Stimulated activated CD4-positive, alpha-beta T cell treated with anti-CD3 and anti-CD28 coated beads, Interleukin-15, amount 100 ng/mL, for 1 hour (primary cell): ENCODE data around the gene ZNF710.

Experiments
- DNase-seq, 2 donors: peaks; one replicate each; pipeline ENCODE4 v3.0.0-alpha.2; 2020; ENCODE audit warnings: low read depth in 1 of 2, low spot score in 1 of 2

The ZNF710 gene

GRCh38 chr15:90037961-90038631, 37.0 kb downstream of the ZNF710 start:
- no peak for DNase-seq

GRCh38 chr15:90038632-90039095, 37.5 kb downstream of the ZNF710 start:
- no peak for DNase-seq

- no peak for DNase-seq
Measured at GRCh38 chr15:90039996-90040395, 38.9 kb downstream of the ZNF710 start.

GRCh38 chr15:90040618-90041017, 39.5 kb downstream of the ZNF710 start:
- no peak for DNase-seq

- no peak for DNase-seq
Measured at GRCh38 chr15:90042356-90042755, 41.2 kb downstream of the ZNF710 start.

- no peak for DNase-seq
Measured at GRCh38 chr15:90042766-90043529, 41.8 kb downstream of the ZNF710 start.

- DNase-seq, result no peak
Measured at GRCh38 chr15:90043530-90044010, 42.4 kb downstream of the ZNF710 start.

GRCh38 chr15:90044191-90044590, 43.1 kb downstream of the ZNF710 start:
- no peak for DNase-seq

GRCh38 chr15:90044916-90045371, 43.8 kb downstream of the ZNF710 start:
- DNase-seq, result no peak

GRCh38 chr15:90046289-90046688, 45.2 kb downstream of the ZNF710 start:
- DNase-seq, result no peak

GRCh38 chr15:90046911-90047392, 45.8 kb downstream of the ZNF710 start:
- DNase-seq, result no peak

GRCh38 chr15:90047956-90048575, 46.9 kb downstream of the ZNF710 start:
- no peak for DNase-seq

GRCh38 chr15:90049030-90049429, 47.9 kb downstream of the ZNF710 start:
- no peak for DNase-seq

GRCh38 chr15:90049666-90050604, 48.8 kb downstream of the ZNF710 start:
- no peak for DNase-seq

GRCh38 chr15:90051874-90052273, 50.8 kb downstream of the ZNF710 start:
- no peak for DNase-seq

GRCh38 chr15:90053685-90054466, 52.8 kb downstream of the ZNF710 start:
- DNase-seq, result no peak

- no peak for DNase-seq
Measured at GRCh38 chr15:90054618-90055097, 53.5 kb downstream of the ZNF710 start.

GRCh38 chr15:90055182-90055581, 54.1 kb downstream of the ZNF710 start:
- DNase-seq, result no peak

GRCh38 chr15:90056529-90056928, 55.4 kb downstream of the ZNF710 start:
- DNase-seq, result no peak

- DNase-seq, result no peak
Measured at GRCh38 chr15:90058308-90058707, 57.2 kb downstream of the ZNF710 start.
